HG03097 (cell line): Measurements from ENCODE around the gene ANKRD23.
"Not testable (repeated sequence)": the region's sequence is repeated elsewhere in the genome, so short reads cannot be mapped to it uniquely, and the experiment has no call there.

ENCODE experiments used
- ATAC-seq: cut with Tn5 transposase; IDR thresholded peaks from one replicate; pipeline ENCODE4 v1.9.1; 2021; ENCODE audit not compliant: unreplicated experiment, low FRiP score

Gene ANKRD23

DNA sequence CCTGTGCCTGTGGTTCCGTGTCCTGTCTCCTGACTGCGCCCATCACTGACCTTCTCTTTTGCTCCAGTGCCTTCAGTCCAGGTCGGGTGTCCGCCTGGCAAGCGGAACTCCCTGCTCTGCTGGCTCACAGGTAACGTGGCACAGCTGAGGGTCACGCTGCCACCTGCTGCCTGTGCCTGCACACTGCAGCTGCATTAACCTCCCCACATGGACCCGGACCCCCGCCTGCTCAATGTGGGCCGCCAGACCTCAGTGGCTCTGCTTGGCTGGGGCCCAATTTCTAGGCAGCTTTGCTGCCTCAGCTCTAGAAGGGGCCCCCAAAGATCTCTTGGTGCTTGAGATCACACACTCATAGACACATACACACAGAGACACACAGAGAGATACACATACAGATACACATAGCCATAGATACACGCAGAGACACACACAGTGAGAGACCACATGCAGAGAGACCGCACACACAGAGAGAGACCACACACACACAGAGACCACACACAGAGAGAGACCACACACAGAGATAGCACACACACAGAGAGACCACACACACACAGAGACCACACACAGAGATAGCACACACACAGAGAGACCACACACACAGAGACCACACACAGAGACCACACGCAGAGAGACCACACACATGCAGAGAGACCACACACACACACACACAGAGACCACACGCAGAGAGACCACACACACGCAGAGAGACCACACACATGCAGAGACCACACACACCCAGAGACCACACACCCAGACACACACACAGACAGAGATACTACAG lies 42.6 kb downstream of the ANKRD23 start:
- ATAC-seq = peak; percentile 63

DNA sequence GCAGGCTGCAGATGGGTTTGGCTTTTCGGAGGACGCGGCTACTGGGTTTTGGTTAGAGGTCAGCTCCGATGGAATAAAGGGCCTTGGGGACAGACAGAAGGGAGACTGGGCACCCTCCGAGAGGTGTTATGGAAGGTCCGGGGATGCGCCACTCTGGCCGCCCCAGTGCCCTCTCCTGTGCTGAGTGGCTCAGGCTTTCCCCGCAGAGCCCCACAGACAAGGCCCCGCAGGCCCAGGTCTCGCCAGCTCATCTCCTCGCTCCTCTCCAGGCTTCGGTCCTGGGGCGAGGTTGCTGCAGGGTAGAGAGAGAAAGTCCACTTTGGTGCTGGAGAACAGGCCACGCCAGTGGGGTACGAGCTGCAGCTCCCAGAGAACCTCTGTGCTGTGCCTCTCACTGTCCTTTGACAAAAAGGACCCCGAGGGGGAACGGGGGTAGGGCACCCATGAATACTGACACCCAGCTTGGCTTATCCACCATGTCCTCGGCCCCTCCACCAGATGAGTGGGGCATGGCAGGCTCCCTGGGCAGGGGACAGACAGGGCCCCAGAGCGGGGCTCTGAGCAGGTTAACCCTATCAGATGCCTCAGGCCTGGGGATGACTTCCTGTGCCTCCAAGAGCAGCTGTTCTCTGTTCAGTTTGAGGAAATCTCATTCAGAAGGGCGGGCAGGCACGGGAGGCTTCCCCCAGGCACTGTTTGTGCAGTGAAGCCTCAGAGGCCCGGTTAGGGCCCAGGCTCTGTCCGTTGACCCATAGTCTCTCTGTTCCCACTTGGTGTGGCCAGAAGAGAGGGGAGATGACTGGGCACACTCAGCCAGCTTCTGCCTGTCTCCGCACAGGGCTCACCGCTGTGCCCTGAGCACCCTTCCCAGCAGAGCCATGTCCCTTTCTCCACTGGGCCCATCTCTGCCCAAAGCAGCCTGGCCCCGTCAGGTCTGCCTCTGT lies 43.5 kb downstream of the ANKRD23 start:
- ATAC-seq = peak; percentile 7

DNA sequence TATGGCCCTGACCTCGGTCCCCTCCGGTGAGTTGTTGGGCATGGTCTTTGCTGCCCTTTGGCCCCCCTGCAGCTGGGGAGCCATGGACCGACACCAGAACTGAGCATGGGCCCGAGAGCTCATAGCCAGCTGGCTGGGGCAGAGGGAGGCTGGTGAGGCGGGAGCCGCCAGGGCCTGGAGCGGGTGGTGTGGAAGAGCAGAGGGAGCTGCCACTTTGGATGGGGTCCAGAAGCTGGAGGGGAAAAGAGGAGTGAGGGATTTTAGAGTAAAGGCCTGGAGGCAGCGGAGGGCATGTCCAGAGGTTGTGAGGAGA lies 44.2 kb downstream of the ANKRD23 start:
- ATAC-seq = no peak

DNA sequence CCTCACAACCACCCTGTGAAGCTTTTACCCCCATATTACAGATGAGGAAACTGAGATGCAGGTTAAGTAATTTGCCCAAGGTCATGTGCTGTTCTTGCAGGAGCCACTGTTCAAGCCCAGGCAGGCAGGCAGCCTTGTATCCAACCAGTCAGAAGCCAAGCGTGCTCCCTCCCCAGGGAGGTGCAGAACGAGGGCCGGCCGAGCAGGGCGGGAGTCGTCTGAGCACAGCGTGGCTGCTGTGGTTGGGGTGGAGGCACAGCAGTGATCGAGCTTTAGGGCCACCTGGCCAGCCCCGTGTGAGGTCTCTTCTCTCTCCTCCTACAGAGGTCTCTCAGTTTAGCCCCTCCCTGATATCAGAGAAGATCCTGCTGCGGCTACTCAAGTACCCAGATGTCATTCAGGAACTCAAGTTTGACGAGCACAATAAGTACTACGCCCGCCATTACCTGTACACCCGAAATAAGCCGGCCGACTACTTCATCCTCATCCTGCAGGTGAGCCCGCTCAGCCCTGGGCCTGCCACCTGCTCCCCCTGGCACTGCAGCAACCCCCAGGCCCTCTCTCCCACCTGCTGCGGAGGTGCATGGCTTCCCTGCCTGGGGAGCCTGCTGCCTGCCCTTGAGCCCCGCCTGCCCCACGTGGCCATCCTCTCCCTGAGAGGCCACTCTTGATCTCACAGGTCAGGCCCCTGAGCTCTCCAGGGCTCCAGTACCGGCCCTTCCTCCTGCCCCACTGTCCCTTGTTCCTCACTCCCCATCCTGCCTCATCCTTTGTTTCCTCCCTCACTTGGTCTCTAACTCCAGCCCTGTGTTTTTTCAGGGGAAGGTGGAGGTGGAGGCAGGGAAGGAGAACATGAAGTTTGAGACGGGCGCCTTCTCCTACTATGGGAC lies 44.8 kb downstream of the ANKRD23 start:
- no peak for ATAC-seq

DNA sequence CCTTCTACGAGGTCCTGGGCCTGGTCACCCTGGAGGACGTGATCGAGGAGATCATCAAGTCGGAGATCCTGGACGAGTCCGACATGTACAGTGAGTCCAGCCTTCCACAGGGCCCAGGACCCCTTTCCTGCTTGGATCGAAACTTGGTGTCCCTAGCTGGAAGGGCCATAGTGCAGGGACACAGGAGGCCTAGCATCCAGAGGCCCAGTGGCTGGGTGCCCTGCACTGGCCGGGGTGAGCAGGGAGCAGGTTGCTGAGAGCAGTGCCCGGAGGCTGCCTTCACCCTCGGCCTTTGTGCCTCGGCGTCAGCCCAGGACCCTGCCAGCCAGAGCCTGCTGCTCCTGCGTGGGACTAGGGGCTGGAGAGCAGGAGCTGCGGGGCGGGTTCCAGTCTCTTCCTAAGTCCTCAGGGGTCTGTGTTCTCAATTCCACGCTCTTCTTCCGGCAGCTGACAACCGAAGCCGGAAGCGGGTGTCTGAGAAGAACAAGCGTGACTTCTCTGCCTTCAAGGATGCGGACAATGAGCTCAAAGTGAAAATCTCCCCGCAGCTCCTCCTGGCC lies 46.7 kb downstream of the ANKRD23 start:
- no peak for ATAC-seq

DNA sequence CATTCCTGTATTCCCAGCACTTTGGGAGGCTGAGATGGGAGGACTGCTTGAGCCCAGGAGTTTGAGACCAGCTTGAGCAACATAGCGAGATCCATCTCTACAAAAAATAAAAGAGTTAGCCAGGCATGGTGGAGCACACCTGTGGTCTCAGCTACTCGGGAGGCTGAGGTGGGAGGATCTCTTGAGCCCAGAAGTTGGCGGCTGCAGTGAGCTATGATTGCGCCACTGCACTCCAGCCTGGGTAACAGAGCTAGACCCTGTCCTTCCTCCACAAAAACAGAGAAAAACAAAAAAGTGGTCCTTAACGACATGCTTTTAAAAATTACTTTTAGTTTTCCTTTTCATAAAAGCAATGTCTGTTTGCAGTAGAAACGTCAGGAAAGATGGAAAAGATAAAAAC lies 47.3 kb downstream of the ANKRD23 start:
- ATAC-seq = not testable (repeated sequence)

DNA sequence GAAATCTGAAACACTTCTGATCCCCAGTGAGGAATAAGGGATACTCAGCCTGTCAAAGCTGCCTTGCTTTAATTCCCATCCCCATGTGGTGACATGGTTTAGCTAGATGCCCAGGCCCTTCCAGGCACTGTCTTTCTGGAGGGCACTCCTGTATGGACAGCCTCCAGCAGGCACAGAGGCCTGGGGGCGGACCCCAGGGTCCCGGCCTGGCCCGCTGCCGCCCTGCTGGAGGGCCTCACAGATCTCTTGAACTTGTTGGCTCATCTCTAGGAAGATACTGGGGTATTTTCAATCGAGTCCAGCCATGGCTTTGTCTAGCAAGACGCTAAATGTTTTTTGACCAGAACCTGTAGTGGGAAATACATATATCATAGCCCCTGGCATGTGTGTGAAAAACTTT lies 48.7 kb downstream of the ANKRD23 start:
- no peak for ATAC-seq

DNA sequence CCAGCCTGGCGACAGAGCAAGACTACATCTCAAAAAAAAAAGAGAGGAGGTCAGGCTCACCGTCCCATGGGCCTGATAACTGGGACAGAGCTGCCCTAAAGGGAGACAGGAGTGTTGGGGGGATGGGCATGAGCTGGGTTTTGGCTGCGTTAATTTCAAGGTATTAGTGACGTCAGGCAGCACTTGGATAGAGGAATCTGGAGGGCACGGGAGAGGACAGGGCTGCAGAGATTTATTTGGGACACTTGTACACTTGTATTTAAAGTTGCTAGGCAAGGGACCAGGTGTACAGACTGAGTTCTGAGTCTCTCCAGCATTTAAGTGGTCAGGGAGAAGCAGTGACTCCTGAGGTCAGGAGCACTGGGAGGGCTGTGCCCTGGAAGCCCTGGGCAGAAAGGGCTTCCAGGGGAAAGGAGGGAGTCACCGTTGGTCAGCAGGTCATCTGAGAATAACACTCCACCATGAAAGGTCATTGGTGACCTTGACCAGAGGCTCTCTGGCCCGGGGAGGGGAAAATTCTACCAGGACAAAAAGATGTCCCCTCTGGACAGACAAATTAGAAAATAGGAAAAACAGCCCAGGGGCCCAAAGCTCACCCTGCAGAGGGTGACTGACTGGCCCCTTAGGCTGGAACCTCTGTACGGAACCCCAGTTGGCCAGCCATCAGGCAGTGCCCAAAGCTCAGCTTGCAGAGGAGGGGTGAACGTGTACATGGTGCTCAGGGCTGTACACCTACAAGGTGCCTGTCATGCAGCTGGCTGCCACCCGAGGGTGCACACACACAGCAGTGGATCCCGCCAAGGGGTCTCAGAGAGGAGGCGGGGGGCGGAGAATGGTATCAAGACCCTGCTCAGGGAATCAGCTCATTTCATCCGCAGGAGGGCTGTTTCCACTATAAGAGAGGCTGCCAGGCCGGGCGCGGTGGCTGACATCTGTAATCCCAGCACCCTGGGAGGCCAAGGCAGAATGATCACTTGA lies 50.8 kb downstream of the ANKRD23 start:
- no peak for ATAC-seq

DNA sequence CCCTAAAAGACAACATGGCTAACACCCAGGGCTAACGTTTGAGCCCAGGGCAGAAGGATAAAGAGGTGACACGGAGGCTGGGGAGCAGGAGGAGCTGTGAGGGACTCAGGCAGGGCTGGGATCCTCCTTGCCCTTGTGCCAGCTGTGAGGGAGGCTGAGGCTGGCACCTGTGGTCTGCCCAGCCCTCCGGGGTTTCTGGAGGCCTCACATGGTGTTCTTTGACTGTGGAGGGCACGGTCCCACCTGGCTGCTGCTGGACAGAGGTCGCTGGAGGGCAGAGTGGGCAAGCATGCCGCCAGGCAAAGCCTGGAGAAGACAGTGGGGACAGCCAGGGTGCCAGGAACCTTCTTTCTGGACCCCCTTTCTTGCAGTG lies 54.6 kb downstream of the ANKRD23 start:
- no peak for ATAC-seq

DNA sequence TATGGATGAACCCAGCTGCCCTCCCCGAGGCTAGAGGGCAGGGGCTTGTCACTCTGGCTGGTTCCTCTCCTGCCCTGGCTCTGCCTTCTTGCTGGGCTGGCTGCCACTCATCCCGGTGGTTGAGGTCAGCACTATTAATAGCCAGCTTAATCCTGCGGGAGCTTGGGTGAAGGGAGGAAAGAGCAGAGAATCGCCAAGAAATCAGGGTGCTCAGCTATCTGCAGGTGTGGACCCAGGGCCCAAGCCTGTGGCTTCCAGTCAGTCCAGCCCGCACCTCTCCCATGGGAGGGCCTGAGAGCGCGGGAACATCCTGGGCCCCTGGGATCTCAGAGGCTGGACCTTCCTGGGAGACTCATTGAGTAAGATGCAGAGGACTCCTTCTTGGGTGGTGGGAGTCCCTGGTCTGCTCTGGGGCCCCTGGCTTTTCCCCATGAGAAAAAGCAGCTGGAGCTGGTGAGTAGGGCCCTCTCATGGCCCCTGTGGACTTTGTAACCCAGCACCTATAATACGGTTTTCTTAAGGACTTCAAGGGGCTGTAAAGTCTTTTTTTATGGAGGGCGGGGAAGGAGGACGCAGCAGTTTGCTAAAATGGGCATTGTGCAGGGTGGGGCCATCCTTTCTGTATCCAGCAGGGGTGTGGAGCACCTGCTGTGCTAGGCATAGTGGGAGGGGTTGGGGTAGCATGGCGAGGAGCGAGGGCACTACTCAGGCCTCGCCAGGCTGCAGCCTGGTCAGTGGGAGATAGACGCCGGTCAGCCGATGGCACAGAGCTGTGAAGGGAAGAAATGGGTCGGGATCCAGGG lies 55.2 kb downstream of the ANKRD23 start:
- no peak for ATAC-seq
